Kasumi-1 (cell line): Measurements from ENCODE around the gene SPIRE2.
"Not testable (repeated sequence)": the region's sequence is repeated elsewhere in the genome, so short reads cannot be mapped to it uniquely, and the experiment has no call there.

Source experiments
- DNase-seq, 2 experiments: peaks; one replicate each; lab custom pipeline; 2025; lab: John Stamatoyannopoulos, UW

SPIRE2 gene, protein sequence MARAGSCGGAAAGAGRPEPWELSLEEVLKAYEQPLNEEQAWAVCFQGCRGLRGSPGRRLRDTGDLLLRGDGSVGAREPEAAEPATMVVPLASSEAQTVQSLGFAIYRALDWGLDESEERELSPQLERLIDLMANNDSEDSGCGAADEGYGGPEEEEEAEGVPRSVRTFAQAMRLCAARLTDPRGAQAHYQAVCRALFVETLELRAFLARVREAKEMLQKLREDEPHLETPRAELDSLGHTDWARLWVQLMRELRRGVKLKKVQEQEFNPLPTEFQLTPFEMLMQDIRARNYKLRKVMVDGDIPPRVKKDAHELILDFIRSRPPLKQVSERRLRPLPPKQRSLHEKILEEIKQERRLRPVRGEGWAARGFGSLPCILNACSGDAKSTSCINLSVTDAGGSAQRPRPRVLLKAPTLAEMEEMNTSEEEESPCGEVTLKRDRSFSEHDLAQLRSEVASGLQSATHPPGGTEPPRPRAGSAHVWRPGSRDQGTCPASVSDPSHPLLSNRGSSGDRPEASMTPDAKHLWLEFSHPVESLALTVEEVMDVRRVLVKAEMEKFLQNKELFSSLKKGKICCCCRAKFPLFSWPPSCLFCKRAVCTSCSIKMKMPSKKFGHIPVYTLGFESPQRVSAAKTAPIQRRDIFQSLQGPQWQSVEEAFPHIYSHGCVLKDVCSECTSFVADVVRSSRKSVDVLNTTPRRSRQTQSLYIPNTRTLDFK

DNA sequence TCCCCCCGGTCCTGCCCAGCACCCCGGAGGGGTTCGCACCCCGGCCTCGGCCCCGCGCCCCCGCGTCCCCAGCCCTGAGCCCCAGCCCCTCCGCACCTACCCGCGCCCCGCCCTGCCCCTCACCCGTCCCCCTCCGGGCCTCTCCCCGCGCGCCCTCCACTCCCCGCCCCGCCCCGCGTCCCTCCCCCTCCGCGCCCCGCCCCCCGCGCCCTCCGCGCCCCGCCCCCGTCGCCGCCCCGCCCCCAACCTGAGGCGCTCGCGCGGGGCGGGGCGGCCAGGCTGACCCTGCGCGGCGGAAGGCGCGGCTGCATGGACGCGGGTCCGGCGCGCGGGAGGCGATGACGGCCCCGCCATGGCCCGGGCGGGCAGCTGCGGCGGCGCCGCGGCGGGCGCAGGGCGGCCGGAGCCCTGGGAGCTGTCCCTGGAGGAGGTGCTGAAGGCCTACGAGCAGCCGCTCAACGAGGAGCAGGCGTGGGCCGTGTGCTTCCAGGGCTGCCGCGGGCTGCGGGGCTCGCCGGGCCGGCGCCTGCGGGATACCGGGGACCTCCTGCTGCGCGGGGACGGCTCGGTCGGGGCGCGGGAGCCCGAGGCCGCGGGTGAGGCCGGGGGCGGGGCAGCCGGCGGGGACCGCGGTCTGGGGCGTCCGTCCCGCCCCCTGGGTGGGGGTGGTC, at the start of gene SPIRE2:
SPIRE2 (plus strand) TSS at position 277 of the 671 bp plus-strand sequence; CDS start at position 353, 76 bp downstream.
- DNase-seq, result peak; percentile 48 to 59

DNA sequence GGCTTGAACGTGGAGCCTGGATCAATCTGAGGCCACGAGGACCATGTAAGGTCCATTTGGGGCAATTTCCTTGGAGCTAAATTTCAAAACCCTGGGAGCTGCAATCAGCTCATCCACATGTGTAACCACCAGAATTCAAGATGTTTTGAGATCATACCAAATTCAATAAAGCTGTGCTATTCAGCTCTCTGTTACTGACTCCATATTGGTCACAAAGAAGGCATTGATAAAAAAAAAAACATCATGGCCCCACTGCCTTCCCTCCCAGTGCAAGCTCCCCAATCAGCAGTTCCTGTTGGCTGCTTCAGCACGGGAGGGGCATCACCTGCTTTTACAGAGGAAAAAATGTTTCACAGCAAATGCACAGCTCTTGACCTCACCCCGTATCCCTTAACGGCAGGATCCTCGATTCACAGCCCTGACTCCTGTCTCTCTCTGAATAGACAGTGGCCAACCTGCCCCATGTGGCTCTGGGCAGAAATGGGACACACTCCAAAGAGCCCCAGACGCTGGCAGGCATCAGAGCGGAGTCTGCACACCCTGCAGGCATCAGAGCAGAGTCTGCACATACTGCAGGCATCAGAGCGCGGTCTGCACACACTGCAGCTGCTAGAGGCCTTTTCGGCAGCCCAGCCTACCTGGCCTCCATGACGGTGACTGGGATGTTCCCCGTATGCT, 48.9 kb upstream of the SPIRE2 start:
- DNase-seq, result no peak

GRCh38 chr16:89779909-89780305, 48.4 kb upstream of the SPIRE2 start:
- DNase-seq, result no peak

GRCh38 chr16:89782489-89782888, 45.8 kb upstream of the SPIRE2 start:
- DNase-seq, result no peak

DNA sequence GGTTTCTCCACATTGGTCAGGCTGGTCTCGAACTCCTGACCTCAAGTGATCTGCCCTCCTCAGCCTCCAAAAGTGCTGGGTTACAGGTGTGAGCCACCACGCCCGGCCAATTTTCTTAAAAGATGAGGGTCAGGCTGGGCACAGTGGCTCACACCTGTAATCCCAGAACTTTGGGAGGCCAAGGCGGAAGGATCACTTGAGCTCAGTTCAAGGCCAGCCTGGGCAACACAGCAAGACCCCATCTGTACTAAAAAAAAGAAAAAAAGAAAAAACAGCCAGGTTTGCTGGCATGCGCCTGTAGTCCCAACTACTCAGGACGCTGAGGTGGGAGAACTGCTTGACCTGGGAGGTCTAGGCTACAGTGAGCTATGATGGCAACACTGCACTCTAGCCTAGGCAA, 44.3 kb upstream of the SPIRE2 start:
- not testable (repeated sequence) for DNase-seq

DNA sequence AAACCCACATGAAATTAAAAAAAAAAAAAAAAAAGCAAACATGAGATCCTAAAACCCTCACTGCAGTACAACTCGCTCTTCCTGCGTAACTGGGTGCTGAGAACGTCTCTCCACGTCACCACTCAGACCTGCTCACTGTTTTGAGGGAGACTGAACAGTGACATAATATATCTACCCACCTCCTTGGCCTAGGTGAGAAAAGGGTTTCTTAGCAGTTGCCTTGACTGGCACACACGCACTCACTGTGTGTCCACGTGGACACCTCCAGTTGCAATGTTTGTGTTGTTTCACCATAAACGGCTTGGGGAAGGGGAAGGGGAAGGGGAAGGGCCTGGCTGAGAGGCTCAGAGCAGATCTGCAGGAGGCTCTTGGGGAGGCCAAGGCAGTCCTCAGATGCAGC, 43.9 kb upstream of the SPIRE2 start:
- DNase-seq, result no peak

- no peak for DNase-seq
These were observed 42.6 kb upstream of the SPIRE2 start for GRCh38 chr16:89785523-89786155.

DNA sequence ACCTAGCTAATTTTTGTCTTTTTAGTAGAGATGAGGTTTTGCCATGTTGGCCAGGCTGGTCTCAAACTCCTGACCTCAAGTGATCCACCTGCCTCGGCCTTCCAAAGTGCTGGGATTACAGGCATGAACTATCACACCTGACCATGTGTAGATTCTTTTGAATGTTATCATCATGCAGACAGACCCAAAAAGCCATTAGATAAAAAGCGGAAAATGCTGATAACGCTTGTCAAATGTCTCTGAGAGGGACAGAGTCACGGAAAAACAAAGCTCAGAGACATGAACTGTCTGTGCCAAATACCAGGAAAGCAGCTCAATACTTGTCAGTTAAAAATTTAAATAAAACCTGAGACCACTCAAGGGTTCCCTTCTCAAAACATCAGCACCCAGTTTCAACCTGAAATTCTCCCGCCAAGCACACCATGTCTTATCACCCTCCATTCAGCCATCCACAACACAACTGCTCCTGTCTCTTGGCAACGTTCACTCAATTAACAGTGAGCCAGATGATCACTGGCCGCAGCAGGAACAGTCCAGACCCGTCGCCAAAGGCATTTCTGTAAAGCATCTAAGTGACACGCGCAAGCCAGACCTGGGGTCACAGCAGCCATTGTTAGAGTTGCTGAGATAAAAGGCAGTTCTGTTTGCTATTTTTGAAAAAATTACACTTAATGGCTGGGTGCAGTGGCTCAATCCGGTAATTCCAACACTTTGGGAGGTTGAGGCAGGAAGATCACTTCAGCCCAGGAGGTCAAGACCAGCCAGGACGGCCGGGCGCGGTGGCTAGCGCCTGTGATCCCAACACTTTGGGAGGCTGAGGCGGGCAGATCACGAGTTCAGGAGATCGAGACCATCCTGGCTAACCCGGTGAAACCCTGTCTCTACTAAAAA, 41.6 kb upstream of the SPIRE2 start:
- DNase-seq, result no peak

GRCh38 chr16:89787365-89787805, 40.9 kb upstream of the SPIRE2 start:
- no peak for DNase-seq

- DNase-seq, result no peak
These were observed 36.8 kb upstream of the SPIRE2 start for GRCh38 chr16:89791278-89791995.

DNA sequence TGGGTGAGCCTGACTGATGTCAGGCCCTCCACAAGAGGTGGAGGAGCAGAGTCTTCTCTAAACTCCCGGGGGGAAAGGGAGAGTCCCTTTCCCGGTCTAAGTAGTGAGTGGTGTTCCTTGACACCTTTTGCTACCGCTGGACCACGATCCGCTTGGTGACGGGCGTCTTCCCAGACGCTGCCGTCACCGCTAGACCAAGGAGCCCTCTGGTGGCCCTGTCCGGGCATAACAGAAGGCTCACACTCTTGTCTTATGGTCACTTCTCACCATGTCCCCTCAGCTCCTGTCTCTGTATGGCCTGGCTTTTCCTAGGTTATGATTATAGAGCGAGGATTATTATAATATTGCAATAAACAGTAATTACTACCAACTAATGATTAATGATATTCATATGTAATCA, 35.2 kb upstream of the SPIRE2 start:
- DNase-seq, result not testable (repeated sequence)

DNA sequence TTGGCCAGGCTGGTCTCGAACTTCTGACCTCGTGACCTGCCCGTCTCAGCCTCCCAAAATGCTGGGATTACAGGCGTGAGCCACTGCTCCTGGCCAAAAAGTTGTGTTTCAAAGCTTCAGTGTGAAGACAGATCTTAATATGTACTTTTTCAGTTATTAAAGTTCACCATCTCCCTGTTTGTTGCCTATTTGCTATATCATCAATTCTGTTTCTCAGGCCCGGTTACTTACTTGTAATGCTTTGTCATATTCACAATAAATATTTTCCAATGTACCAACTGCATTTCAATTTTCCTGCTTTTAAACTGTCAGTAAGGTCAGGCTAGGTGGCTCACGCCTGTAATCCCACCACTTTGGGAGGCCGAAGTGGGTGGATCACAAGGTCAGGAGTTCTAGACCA, 34.3 kb upstream of the SPIRE2 start:
- DNase-seq, result no peak

DNA sequence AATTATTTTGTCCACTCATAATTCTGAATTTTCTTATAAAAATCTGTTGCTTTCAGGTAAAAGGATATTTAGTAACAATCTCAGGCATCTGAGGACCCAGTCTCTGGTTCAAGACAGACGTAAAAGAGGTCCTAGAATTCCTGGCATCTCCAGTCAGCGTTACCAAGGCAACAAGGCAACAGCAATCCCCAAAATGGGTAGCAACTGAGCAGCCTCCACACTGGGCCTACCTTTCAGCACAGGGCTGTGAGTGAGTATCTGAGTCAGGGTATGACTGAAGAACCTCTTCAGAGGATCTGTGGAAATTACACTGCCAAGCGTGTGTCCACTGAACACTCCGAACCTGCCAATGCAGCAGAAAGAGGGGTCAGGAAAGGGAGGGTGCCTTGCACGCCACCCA, 32.6 kb upstream of the SPIRE2 start:
- no peak for DNase-seq

DNA sequence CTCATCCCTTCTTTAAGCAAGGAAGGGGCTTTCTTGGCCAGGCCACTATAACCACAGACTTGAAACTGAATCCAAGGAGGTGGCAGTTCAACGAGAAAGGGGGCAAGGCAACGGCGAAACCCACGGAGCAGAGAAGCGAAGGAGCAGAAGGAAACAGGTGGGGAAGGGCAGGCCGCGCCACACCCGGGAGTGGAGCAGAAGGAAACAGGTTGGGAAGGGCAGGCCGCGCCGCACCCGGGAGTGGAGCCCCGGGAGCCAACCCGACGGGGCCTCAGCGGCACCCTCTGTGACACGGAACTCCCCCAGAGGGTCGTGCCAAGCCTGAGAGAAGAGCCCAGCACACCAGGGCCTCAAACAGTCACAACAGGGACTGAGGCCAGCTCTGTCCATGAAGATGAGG, 32.2 kb upstream of the SPIRE2 start:
- no peak for DNase-seq

GRCh38 chr16:89798126-89798525, 30.1 kb upstream of the SPIRE2 start:
- DNase-seq, result no peak

- DNase-seq, result no peak
These were observed 29.4 kb upstream of the SPIRE2 start for GRCh38 chr16:89798832-89799370.

DNA sequence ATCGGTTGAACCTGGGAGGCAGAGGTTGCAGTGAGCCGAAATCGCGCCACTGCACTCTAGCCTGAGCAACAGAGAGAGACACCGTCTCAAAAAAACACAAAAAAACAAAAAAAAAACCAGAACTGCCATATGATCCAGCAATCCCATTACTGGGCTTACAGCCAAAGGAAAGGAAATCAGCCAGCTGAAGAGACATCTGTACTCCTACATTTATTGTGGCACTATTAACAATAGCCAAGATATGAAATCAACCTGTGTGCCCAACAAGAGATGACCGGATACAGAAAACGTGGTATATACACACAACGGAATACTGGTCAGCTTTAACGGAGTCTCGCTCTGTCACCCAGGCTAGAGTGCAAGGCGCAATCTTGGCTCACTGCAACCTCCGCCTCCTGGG, 26.5 kb upstream of the SPIRE2 start:
- DNase-seq, result no peak

GRCh38 chr16:89805136-89805905, 23.0 kb upstream of the SPIRE2 start:
- no peak for DNase-seq
